Gastrocnemius medialis (tissue), 4 donors: ENCODE measurements around the gene CYGB.

Experiments
- CTCF ChIP-seq, 5 experiments: fragments of 450-650 bp in 3 of 5; fragments of 200-600 bp in 2 of 5; sonication (generic) in 2 of 5; IDR thresholded peaks in 4 of 5; conservative IDR thresholded peaks in 1 of 5; 1 replicate in 4 of 5; 2 replicates in 1 of 5; pipeline ENCODE4 v1.5.1; 2016 to 2019; ENCODE audit warnings: antibody characterized with exemption in 5 of 5, mild to moderate bottlenecking in 3 of 5, moderate library complexity in 3 of 5
- POLR2A ChIP-seq, 2 donors: fragments of 450-650 bp; IDR thresholded peaks; one replicate each; pipeline ENCODE4 v1.6.1; 2017; ENCODE audit warnings: antibody characterized with exemption in 2 of 2, mild to moderate bottlenecking in 2 of 2, moderate library complexity in 2 of 2

- TF ChIP-seq CTCF (IDR thresholded peaks at IDR 0.05 in 4 of 5, conservative IDR thresholded peaks at IDR 0.05 in 1 of 5) (no peak), POLR2A (IDR thresholded peaks at IDR 0.05) (no peak)
These were observed 5.3 kb downstream of the CYGB start for GRCh38 chr17:76532072-76532651.
